ENCODE results near the gene IL25.

GRCh38 chr14:23415821-23416778 lies 43.5 kb downstream of the IL25 start:
- TF ChIP-seq EZH2 (IDR thresholded peaks at IDR 0.05; ENCODE audit: insufficient read depth, poor library complexity, severe bottlenecking), result no peak
- no peak for TF ChIP-seq EZH2phosphoT487 (IDR thresholded peaks at IDR 0.05; ENCODE audit: insufficient read depth, low read depth)
